Pancreas (tissue), 10 donors: ENCODE results near the gene RLN3. TPM values are rescaled to one million over a fixed set of nuclear protein-coding genes. Genes with fewer than 3 reads are reported as not detected.

Source experiments
- ATAC-seq, 4 donors: fragments of 200-7000 bp; cut with Tn5 transposase; one replicate each; pipeline versions ENCODE4 v1.8.0 to v1.9.1; 2020; ENCODE audit warnings: mild to moderate bottlenecking in 4 of 4, moderate library complexity in 4 of 4
- DNase-seq, 6 donors: peaks; one replicate each; pipeline ENCODE4 v3.0.0-alpha.2; 2020
- FAIRE-seq: peaks from 2 replicates; lab custom pipeline; 2012; peaks lifted over from hg19 to GRCh38; lab: Jason Lieb, UNC
- H3K27ac ChIP-seq, 4 donors: fragments of 200-600 bp; sonication (generic); 1 replicate in 3 of 4; 2 replicates in 1 of 4; pipeline versions ENCODE4 v1.5.0 to v1.8.0; 2020
- H3K27me3 ChIP-seq, 4 donors: fragments of 200-600 bp; one replicate each; pipeline ENCODE4 v1.8.0; 2021
- H3K36me3 ChIP-seq, 3 donors: fragments of 200-600 bp; sonication (generic) in 1 of 3; one replicate each; pipeline versions ENCODE4 v1.5.0 to v1.8.0; 2020 to 2021
- H3K4me1 ChIP-seq, 3 donors: fragments of 200-600 bp; one replicate each; pipeline ENCODE4 v1.8.0; 2021
- H3K4me3 ChIP-seq, 4 donors: fragments of 200-600 bp; sonication (generic) in 2 of 4; one replicate each; pipeline versions ENCODE4 v1.5.0 to v1.8.0; 2020 to 2021
- H3K9me3 ChIP-seq, 4 donors: fragments of 200-600 bp; one replicate each; pipeline ENCODE4 v1.8.0; 2021
- WGBS, 2 donors: extraction: QIAGEN DNeasy Blood & Tissue Kit; methylation state at CpG; one replicate each; pipeline ENCODE4 v1.1.7; 2013; 5-methylcytosine and 5-hydroxymethylcytosine counted together
- intact Hi-C, 3 donors: fragments of 100-400 bp; cut with DNase I; formaldehyde crosslinking; loops; one replicate each; pipeline versions ENCODE4 v1.11.1 to v1.14.2; 2022
- polyA plus RNA-seq, 2 donors: library from polyadenylated mRNA; stranded (reverse); fragments of 200-250 nt; gene quantifications; one replicate each; pipeline ENCODE4 v1.2.3, GENCODE V29; 2013
- total RNA-seq, 6 donors: library from RNA; stranded (reverse); fragmentation: NEBNext Ultra II Directional in 4 of 6; extraction: Animal tissue kit (Norgen Biotek cat#: 25700) in 4 of 6; gene quantifications; one replicate each; pipeline versions ENCODE4 v1.2.1 to v1.2.4, GENCODE V29; 2021 to 2023
- TF ChIP-seq, protein P1 (sequence below), 4 donors: fragments of 200-600 bp; sonication (generic) in 3 of 4; IDR thresholded peaks; one replicate each; pipeline versions ENCODE4 v1.5.0 to v1.8.0; 2021; ENCODE audit warnings: antibody characterized with exemption in 4 of 4
- donor health status: healthy with polysubstance abuse.
- donor health status: DM: no; HTN: no; CAD: no; lungs with moderate emphysema.
- donor health status: DM: no; HTN: no; CAD: no.
- donor health status: control.
- donor health status: control.
- donor health status: Bipolar disorder and iron deficiency.
- donor health status: DM: yes; HTN: yes; CAD: no.
- donor health status: DM: no; HTN: no; CAD: no.
- donor health status: DM: no; HTN: no; CAD: no.
- donor health status: DM: yes; HTN: yes; CAD: no.

RLN3 gene
- total and polyA plus RNA-seq, 8 donors: not detected

DNA sequence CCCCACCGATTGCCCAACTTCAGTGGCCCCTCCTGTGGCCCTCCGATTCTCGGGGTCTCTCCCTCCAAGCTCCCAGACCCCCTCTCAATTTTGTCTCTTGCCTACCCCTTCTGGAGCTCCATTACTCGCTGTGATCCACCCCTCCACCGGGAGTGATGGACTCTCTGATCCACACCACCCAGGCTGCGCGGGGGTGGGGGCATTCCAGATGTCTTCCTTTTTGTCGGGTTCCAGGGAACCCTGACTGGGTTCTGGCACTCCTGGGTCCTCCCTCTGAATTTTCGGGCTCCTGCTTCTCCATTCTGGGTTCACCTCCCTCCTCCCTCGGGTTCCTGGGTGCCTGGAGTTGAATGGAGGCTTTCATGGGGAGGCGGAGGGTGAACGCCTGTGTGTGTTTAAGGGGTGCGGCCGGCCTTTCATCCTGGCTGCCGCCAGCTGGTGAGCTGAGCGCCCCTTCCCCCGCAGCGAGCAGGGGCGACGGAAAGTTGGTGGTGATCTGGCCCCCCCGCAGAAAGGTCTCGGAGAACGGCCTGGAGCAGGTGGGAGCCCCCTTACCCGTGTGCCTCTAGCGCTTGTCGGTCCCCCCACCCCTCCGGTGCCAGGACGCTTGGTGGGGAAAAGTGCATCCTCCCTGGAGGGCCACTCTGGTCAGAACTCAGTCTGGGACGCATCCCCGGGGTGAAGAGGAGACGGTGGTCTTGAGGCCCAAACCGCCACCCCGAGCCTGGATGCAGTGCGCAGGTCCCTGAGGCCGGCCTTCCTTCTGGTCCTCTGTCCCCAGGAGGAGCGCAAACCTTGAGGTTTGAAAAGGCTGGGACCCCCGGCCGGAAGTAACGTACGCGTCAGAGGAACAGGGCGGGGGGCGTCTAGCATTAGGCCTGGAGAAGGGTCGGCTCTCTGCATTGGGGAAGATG, 46.2 kb downstream of the RLN3 start:
- DNase-seq: peak in 4 of 6 donors; percentile 49 to 81 (median 59)
- 0 to 1% methylated on average over 44 of the region's 44 CpGs for WGBS, 2 donors
- FAIRE-seq: no peak
- peak in 1 of 4 donors; percentile 2 for ATAC-seq
- H3K27ac ChIP-seq: peak overlapping the region; percentile 91 to 98 (median 94)
- intact Hi-C loops: loop anchor here in 2 of 3 donors (5.0 kb wide), 1 partner anchor 192 kb away; no protein-coding TSS in a partner anchor
- H3K9me3 ChIP-seq: no peaks in the 10 kb centered on the region
- no peaks in the 10 kb centered on the region for H3K36me3 ChIP-seq
- peaks cover 3 to 11% (median 10%) of the 10 kb centered on the region in 3 donors for H3K4me1 ChIP-seq
- TF ChIP-seq, protein P1, sequence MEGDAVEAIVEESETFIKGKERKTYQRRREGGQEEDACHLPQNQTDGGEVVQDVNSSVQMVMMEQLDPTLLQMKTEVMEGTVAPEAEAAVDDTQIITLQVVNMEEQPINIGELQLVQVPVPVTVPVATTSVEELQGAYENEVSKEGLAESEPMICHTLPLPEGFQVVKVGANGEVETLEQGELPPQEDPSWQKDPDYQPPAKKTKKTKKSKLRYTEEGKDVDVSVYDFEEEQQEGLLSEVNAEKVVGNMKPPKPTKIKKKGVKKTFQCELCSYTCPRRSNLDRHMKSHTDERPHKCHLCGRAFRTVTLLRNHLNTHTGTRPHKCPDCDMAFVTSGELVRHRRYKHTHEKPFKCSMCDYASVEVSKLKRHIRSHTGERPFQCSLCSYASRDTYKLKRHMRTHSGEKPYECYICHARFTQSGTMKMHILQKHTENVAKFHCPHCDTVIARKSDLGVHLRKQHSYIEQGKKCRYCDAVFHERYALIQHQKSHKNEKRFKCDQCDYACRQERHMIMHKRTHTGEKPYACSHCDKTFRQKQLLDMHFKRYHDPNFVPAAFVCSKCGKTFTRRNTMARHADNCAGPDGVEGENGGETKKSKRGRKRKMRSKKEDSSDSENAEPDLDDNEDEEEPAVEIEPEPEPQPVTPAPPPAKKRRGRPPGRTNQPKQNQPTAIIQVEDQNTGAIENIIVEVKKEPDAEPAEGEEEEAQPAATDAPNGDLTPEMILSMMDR (IDR thresholded peaks at IDR 0.05): no peak
- H3K4me3 ChIP-seq: peak overlapping the region; percentile 80 to 88 (median 84)
- H3K27me3 ChIP-seq: no peaks in the 10 kb centered on the region

DNA sequence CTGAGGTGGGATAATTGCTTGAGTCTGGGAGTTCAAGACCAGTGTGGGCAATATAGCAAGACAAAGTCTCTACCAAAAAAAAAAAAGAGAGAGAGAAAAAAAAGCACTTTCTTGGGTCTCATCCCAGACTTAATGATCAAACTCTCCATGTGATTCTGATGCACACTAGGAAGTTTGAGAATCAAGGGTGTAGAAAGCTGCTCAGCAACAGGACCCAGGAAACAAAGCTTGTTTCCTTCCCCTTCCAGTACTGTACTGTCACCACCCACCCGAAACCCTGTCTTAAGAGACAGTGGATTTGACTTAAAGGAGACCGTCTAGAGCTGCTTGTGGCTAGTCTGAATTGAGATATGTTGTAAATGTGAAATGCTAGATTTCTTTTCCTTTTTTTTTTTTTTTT, 50.5 kb downstream of the RLN3 start:
- H3K36me3 ChIP-seq: no peaks in the 10 kb centered on the region
- TF ChIP-seq, protein P1 (IDR thresholded peaks at IDR 0.05): no peak
- no peak overlapping the region for H3K27ac ChIP-seq
- H3K4me3 ChIP-seq: no peak overlapping the region
- no peaks in the 10 kb centered on the region for H3K9me3 ChIP-seq
- WGBS, 2 donors: 84 to 94% methylated on average over 2 of the region's 2 CpGs
- intact Hi-C loops: no loop called here
- FAIRE-seq: no peak
- H3K4me1 ChIP-seq: peaks cover 0 to 19% (median 5%) of the 10 kb centered on the region in 3 donors
- no peak for ATAC-seq
- no peaks in the 10 kb centered on the region for H3K27me3 ChIP-seq
- no peak for DNase-seq

Other genes with a start within 250 kb of the RLN3 start
- 1 to 10 TPM; 1.9 to 9.3 (median 3.4) TPM for gene ZSWIM4, start 232.7 kb upstream of the RLN3 start, total RNA-seq
- 1 to 10 TPM; 3.9 to 5.5 TPM for gene ZSWIM4, start 232.7 kb upstream of the RLN3 start, polyA plus RNA-seq
- 1 to 10 TPM in 1 of 6 donors, under 1 TPM in 3, not detected in 2; 0.39 to 1.4 (median 0.62) TPM for gene NANOS3, start 151.0 kb upstream of the RLN3 start, total RNA-seq
- 1 to 10 TPM in 1 of 2 donors, under 1 TPM in 1; 0.65 to 3.1 TPM for gene NANOS3, start 151.0 kb upstream of the RLN3 start, polyA plus RNA-seq
- gene BRME1, start 122.0 kb upstream of the RLN3 start, total RNA-seq: 1 to 10 TPM; 2.6 to 4.5 (median 3.9) TPM
- 10 to 100 TPM in 1 of 2 donors, 1 to 10 TPM in 1; 8.1 to 15.3 TPM for gene BRME1, start 122.0 kb upstream of the RLN3 start, polyA plus RNA-seq
- 10 to 100 TPM; 23.0 to 29.7 (median 26.2) TPM for gene CC2D1A, start 121.9 kb upstream of the RLN3 start, total RNA-seq
- gene CC2D1A, start 121.9 kb upstream of the RLN3 start, polyA plus RNA-seq: 10 to 100 TPM; 57.5 to 78.6 TPM
- 1 to 10 TPM in 1 of 6 donors, under 1 TPM in 3, not detected in 2; 0.25 to 2.0 (median 0.84) TPM for gene PODNL1, start 89.7 kb upstream of the RLN3 start, total RNA-seq
- under 1 TPM; 0.40 to 0.76 TPM for gene PODNL1, start 89.7 kb upstream of the RLN3 start, polyA plus RNA-seq
- gene DCAF15, start 75.6 kb upstream of the RLN3 start, total RNA-seq: 10 to 100 TPM in 3 of 6 donors, 1 to 10 TPM in 3; 7.8 to 15.2 (median 10.3) TPM
- 10 to 100 TPM; 37.8 to 50.7 TPM for gene DCAF15, start 75.6 kb upstream of the RLN3 start, polyA plus RNA-seq
- 10 to 100 TPM in 1 of 6 donors, 1 to 10 TPM in 5; 5.5 to 10.6 (median 6.8) TPM for gene RFX1, start 21.8 kb upstream of the RLN3 start, total RNA-seq
- 10 to 100 TPM; 11.7 to 55.6 TPM for gene RFX1, start 21.8 kb upstream of the RLN3 start, polyA plus RNA-seq
- gene IL27RA, start 3.6 kb downstream of the RLN3 start, total RNA-seq: 1 to 10 TPM in 5 of 6 donors, under 1 TPM in 1; 0.88 to 8.2 (median 1.9) TPM
- 1 to 10 TPM; 1.4 to 3.1 TPM for gene IL27RA, start 3.6 kb downstream of the RLN3 start, polyA plus RNA-seq
- gene PALM3, start 33.9 kb downstream of the RLN3 start, total RNA-seq: 10 to 100 TPM in 5 of 6 donors, 1 to 10 TPM in 1; 5.6 to 21.2 (median 15.9) TPM
- gene PALM3, start 33.9 kb downstream of the RLN3 start, polyA plus RNA-seq: 100 to 1,000 TPM in 1 of 2 donors, 10 to 100 TPM in 1; 61.9 to 155 TPM
- 1 to 10 TPM; 6.4 to 9.4 (median 7.4) TPM for gene MISP3, start 44.6 kb downstream of the RLN3 start, total RNA-seq
- 10 to 100 TPM; 13.3 to 21.4 TPM for gene MISP3, start 44.6 kb downstream of the RLN3 start, polyA plus RNA-seq
- not detected for gene C19orf67, start 57.6 kb downstream of the RLN3 start, total RNA-seq
- gene C19orf67, start 57.6 kb downstream of the RLN3 start, polyA plus RNA-seq: not detected
- 10 to 100 TPM in 4 of 6 donors, 1 to 10 TPM in 2; 7.9 to 24.3 (median 15.1) TPM for gene SAMD1, start 62.6 kb downstream of the RLN3 start, total RNA-seq
- 10 to 100 TPM; 17.2 TPM for gene SAMD1, start 62.6 kb downstream of the RLN3 start, polyA plus RNA-seq
- gene PRKACA, start 89.6 kb downstream of the RLN3 start, total RNA-seq: 10 to 100 TPM; 25.3 to 42.9 (median 35.5) TPM
- gene PRKACA, start 89.6 kb downstream of the RLN3 start, polyA plus RNA-seq: 10 to 100 TPM; 27.5 to 28.2 TPM
- gene ASF1B, start 108.4 kb downstream of the RLN3 start, total RNA-seq: 1 to 10 TPM in 2 of 6 donors, under 1 TPM in 4; 0.14 to 1.1 (median 0.41) TPM
- under 1 TPM; 0.30 to 0.70 TPM for gene ASF1B, start 108.4 kb downstream of the RLN3 start, polyA plus RNA-seq
- gene ADGRL1, start 178.0 kb downstream of the RLN3 start, total RNA-seq: 10 to 100 TPM in 2 of 6 donors, 1 to 10 TPM in 4; 8.3 to 11.7 (median 9.6) TPM
- 10 to 100 TPM; 10.1 to 16.8 TPM for gene ADGRL1, start 178.0 kb downstream of the RLN3 start, polyA plus RNA-seq